Putamen (tissue), 1 donor: ENCODE data around the gene RRAS.

Experiments
- DNase-seq: peaks from one replicate; pipeline ENCODE4 v3.0.0-alpha.2; 2016; ENCODE audit warnings: low spot score

Gene RRAS

DNA sequence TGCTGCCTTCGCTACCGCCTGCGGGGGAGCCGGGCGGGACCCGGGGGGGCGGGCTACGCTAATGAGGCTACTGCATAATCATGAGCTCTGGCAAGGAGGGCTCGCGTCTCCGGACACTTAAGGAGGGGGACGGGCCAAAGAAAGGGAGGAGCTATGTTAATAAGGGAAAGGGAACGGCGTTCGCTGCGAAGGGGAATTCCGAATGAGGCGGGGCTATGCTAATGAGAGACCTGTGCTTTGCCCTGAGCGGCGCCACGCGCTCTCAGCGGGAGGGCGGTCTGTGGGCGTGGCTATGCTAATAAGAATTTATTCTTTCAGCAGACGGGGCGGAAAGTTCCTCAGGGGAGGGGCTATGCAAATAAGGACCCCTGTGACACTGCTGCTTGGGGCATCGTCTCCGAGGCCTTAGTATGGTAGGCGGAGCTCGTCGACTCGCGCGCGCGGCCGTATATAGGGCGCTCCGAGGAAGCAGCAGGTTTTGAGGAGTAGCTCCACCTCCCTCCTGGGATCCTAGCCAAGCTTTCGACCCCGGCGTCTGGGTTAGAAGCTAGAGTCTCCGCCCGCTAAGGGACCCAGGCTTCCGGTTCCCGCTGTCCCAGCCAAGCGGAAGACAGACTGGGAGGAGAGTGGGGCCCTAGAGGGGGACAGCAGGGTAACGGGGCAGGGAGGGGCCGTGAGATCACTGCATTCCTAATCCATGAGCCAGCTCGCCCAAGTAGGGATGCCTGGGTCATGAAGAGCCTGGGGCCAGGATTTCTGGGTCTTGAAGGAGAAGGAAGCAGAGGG, at the start of gene RRAS:
Gene RRAS, minus strand, starts transcription at position 31 of the 786 bp plus-strand sequence. CDS start 45 bp downstream, outside the sequence.
- peak; percentile 99 for DNase-seq

DNA sequence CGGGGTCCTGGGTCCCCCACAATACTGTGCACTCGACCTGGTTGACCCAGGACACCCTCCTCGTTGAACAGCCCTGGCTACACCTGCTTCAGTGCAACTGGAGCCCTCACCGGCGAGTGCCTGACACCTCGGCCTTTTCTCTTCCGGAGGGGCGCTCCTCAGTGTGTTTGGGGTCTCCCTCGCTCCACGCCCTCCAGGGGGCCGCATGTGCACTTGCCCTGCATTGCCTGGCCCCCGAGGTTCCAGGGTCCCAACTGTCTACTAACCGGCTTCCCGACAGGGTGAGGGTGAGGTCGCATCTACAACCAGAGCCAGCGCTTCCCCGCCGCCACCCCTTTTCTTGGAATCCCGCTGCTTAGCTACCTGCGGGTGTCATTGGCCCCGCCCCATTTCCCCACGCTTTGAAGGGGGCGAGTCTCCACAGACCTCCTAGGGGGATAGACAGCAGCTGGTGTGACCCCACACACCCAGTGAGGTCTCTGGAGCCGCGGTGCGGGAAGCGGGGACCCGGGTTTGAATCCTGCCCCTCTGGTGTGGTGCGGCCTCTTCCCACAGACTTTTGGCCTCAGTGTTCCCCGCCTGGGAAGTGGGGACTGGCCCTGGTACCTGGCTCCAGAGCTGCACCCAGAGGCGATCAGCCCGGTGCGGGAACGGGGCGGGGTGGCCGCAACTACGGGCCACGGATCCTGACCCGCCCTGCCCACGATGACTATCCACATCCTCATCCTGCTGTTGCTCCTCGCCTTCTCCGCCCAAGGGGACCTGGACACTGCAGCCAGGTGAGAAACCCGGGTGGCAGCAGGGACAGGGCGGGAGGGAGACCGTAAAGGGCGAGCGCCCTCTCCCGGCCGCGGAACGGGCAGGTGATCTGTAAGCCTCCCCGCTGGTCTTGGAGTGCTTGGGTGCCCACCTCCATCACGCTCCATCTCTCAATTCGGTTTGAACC, 49.5 kb upstream of the RRAS start, which contains the start of gene ADM5:
Gene ADM5, plus strand, starts transcription at position 462 of the 946 bp plus-strand sequence. Its CDS starts 244 bp downstream, at position 706.
- DNase-seq: no peak

DNA sequence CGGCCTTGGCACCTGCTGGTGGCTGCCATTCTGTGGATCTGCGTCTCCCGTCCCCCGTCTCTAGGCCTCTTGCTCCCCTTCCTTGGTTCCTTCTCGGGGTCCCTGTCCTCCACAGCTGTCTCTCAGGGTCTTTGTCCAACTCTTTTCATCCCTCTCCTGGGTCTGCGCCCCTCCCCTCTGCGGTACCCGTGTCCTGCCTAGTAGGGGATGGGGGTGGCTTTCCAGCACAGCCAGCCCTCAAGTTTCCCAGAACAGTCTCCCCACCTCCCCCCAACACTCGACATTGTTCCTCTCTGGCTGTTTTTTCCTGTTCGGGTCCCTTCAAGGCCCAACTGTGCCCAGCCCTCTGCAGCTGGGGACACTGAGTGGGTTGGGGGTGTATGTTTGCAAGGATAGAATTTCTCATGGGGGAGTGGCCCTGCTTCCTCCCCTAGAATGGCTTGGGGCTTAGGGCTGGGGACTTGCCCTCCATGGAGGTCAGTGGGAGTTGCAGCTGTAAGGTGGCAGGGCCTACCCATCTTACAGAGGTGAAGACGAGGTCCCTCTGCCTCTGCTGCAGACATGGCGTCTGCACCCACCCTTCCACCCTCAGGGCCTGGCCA, 48.7 kb upstream of the RRAS start:
- no peak for DNase-seq

DNA sequence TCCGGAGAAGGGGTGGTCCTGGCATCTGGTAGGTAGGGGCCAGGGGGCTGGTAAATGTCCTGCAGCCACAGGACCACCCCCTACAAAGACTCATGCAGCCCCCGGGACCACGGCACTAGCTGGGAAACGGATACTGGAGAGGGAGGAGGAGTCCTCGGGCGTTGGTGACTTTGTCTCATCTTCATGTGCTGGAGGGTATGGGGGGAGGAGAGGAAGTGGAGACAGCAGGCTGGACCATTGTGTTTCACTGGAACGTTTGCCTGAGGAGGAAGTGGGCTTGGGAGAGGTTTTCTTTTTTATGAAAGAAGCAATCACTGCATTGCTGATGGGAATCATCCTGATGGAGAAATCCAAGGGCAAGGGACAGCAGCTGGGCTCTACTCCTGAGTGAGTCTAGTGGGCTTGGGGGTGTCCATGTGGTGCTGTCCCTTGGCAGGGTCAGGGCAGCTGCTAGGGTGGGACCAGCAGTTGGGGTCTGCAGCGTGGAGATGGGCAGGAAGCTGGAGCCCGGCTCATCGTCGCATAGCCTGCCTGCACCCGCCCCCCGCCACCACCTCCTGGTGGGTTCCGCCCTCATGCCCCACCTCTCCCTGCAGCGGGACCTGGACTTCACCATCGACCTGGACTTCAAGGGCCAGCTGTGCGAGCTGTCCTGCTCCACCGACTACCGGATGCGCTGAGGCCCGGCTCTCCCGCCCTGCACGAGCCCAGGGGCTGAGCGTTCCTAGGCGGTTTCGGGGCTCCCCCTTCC, 47.8 kb upstream of the RRAS start:
- DNase-seq: no peak

DNA sequence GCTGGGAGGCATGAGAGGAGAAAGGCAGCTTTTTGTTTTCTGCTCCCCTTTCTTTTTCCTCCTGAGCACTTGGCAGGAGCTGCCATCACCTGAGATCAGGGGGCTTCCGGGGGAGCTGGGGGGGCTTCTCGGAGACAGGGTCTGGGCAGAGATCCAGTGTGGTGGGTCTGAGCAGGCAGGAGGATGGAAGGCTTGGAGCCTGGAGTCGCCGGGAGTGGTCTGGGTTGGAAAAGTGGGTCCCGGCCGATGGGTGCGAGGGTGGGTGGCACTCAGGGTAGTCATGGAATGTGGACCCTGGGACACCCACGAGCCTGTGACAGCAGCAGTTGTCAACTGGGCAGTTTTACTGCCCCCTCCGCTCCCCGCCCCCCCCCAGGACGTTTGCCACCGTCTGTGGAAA, 47.2 kb upstream of the RRAS start:
- no peak for DNase-seq

DNA sequence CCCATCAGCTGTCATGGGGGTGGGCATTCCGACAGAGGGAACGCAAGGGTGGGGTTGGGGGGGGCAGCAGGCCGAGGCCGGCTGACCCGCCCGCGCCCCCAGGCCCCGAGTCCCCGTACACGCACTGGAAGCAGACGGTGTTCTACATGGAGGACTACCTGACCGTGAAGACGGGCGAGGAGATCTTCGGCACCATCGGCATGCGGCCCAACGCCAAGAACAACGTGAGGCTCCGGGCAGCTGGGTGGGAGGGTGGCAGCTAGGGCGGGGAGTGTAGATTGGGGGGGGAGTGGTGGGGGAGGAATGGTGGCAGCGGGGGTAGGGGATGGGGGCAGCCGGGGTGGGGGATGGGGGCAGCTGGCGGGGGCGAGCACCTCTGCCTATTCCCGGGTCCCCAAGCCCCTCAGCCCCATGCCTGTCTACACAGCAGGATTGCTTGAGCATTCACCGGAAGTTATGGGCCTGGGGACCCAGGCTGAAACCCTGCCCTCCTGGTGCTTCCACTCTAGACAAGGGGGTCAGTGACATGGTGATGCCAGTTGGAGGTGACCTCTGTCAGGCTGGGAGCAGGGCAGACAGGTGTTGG, 46.7 kb upstream of the RRAS start:
- DNase-seq: no peak

DNA sequence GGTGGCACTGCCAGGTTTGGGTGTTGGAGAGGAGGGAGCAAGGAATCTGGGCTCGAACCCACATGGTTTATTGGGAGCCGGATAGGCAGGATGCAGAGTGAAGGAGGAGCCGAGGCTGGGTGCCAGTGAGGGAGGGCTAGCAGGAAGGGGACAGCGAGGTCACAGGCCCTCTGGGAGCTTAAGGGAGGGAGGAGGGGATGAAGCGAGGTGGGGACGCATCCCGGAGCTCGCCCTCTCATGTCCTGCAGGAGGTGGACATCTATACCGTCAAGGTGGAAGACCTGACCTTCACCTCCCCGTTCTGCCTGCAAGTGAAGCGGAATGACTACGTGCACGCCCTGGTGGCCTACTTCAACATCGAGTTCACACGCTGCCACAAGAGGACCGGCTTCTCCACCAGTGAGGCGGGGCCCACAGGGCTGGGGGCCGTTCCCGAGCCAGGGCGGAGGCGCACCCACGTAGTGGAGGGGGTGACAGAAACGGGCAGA, 45.9 kb upstream of the RRAS start:
- no peak for DNase-seq

DNA sequence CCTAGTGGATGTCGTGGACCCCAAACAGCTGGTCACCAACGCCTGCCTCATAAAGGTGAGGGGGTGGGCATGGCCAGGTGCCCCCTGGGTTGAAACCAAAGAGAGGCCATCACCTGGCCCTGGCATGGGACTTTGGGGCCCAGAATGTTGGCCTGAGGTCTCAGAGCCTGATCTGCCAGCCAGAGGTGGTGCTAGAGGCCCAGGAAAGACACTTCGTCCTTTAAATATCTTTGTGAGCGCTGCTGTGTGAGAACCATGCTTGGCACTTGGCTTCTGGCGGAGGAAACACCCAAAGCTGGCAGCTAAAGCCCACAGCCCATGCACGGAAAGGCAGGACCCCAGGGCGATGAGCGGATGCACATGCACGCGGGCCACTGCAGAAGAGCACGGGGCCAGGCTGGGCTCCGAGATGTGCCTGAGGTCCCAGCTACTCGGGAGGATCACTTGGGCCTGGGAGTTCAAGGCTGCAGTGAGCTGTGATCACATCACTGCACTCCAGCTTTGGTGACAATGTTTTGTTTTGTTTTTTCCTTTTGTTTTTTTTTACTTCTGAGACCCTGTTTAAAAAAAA, 45.1 kb upstream of the RRAS start:
- no peak for DNase-seq

DNA sequence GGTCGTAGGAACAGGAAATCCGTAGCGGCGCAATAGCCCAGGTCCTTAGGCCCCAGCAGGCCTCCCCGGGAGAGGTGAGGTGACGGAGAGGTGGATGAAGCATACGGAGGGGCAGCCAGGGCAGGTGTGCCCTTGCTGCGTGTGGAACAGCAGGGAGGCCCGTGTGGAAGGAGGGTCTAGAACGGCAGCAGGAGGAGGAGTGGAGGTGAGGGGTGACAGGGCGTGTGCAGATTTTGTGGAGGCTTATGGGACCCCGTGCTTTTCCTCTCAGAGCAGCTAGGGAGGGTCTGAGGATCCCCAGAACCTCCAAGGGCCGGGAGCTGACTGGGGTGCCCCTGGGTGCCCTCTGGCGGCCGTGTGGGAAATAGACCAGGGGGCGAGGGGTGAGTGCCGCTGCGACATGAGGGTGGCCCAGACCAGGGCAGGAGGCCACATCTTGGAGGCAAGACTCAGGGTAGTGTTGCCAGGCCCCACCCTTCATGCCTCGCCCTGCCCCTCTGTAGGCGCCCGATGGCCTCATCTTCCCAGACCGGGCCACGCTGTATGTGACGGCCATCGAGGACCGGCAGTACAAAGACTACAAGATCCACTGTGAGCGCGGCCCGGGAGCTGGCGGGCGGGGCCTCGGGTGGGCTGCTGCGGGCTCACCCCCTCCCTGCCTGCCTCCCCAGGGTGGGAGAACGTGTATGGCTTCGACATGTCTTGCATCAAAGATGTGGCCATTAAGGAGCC, 44.5 kb upstream of the RRAS start:
- no peak for DNase-seq

DNA sequence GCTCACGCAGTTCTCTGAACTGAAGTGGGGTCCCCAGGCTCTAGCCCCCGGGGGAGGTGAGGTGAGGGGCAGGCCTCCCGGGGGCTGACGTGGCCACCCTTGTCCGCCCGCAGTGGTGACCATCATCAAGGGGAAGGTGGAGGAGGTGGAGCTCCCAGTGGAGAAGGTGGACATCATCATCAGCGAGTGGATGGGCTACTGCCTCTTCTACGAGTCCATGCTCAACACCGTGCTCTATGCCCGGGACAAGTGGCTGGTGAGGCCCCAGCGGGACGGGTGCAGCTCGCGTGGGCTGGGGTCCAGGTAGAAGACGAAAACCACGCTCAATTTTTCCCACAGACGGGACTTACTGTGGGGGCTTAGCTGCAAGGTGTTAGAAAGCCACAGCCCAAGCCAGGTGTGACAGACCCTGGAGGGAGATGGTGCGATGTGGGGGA, 43.9 kb upstream of the RRAS start:
- DNase-seq: no peak

DNA sequence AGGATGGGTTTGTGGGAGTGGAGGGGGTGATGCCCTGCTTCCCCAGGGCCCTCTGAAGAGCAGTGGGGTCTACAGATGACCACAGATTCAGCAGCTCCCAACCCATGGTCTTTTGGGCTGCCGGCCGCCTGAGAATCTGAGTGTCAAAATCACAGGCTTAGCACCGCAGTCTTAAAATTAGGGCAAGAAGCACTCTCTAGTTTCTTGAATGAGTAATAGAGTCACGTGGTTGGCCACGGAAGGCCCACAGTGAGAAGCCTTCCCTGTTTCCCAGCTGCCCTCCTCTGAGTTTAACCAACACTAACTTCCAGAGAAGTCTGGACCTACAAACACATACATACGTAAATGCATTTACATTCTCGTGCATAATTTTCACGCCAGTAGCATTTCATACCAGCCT, 42.3 kb upstream of the RRAS start:
- no peak for DNase-seq

DNA sequence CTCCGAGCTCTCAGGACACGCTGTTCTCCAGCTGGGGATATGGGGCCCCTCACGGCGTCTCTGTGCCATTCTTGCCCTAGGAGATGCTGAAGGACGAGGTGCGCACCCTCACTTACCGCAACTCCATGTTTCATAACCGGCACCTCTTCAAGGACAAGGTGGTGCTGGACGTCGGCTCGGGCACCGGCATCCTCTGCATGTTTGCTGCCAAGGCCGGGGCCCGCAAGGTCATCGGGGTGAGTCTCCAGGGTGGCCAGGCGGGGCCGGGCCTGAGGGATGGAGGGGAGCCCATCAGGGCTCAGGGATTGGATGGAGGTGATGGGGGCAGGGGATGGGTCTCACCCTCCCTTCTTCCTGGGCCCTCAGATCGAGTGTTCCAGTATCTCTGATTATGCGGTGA, 41.9 kb upstream of the RRAS start:
- DNase-seq: no peak

DNA sequence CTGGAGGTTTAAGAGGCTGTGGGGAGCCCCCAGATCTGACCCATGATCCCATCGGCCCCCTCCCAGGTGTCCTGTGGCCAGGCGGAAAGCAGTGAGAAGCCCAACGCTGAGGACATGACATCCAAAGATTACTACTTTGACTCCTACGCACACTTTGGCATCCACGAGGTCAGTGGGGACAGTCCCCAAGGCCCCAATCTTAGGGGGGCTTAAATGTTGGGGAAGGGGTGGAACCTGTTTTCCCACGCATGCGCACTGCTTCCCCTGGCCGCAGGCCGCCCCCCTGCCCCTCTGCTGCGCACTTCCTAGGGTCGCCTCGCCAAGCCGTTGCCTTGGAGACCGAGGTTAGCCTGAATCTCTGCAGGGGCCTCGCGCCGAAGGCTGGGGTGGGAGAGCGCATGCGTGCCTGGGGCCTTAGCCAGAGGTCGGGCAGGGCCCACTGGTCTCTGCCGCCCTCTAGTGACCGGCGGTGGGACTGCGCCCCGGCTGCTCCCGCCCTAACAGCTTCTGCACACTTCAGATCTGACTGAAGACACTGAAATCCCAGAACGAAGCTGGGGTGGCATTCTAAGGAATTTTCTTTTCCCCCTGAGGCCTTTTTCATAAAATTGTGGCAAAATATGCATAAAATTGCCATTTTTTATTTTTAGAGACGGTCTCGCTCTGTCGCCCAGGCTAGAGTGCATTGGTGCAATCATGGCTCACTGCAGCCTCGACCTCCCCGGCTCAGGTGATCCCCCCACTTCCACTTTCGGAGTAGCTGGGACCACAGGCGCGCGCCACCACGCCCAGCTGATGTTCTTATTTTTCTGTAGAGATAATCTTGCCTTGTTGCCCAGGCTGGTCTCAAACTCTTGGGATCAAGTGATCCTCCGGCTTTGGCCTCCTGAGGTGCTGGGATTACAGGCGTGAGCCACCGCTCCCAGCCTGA, 40.7 kb upstream of the RRAS start:
- peak; percentile 83 for DNase-seq

DNA sequence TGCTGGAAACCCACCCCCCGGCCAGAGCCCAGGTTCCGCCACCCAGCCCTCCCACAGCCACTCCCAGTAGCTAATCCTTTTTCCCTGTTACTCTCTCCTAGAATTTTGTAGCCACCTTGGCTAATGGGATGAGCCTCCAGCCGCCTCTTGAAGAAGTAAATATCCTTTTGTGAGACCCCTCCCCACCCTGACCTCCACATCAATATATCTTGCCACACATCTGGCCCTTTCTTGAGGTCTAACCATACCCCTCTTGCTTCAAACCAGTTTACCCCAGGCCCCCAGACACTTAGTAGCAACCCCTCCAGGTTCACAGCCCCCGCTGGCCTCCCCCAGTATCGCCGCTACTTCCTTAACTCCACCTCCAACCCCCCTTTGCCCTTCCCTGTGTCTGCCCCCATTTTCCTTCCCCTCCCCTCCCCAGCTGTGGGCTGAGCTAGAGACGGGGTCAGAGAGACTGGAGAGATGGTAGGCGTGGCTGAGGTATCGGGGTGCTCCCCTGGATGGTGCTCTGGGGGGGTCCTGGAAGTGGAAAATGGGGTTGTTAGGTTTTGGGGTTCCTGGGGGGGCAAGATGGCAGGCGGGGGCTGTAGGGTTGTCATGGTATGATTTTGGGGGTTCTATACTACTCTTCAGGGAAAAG, 39.9 kb upstream of the RRAS start:
- no peak for DNase-seq

DNA sequence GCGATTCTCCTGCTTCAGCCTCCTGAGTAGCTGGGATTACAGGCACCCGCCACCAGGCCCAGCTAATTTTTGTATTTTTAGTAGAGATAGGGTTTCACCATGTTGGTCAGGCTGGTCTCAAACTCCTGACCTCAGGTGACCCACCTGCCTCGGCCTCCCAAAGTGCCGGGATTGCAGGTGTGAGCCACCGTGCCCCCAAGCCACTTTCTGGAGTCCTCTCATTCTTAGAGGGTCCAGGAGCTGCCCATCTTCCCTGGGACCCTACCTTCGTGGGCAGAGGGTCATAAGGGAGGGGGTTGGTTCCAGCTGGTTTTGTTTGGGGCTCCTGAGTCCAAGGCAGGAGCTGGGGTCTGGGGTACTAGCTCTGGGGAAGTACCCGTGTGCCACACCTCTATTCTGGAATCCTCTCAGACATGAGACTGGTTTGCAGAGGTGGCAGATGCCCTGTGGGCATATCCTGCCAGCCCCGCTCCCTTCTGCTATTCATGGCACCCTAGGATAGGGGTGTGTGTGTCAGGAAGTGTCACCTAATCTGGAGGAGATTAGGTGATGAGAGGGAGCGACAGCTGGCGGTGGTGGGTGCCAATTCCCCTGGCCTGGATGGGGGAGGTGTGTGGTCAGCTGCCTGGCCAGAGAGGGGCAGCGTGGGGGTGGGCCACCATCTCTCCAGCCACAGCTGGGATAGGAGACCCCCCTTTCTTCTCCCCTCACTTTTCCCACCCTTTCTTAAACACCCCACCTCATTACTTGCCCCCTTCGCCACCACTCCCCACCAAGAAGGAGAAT, 39.2 kb upstream of the RRAS start:
- no peak for DNase-seq

DNA sequence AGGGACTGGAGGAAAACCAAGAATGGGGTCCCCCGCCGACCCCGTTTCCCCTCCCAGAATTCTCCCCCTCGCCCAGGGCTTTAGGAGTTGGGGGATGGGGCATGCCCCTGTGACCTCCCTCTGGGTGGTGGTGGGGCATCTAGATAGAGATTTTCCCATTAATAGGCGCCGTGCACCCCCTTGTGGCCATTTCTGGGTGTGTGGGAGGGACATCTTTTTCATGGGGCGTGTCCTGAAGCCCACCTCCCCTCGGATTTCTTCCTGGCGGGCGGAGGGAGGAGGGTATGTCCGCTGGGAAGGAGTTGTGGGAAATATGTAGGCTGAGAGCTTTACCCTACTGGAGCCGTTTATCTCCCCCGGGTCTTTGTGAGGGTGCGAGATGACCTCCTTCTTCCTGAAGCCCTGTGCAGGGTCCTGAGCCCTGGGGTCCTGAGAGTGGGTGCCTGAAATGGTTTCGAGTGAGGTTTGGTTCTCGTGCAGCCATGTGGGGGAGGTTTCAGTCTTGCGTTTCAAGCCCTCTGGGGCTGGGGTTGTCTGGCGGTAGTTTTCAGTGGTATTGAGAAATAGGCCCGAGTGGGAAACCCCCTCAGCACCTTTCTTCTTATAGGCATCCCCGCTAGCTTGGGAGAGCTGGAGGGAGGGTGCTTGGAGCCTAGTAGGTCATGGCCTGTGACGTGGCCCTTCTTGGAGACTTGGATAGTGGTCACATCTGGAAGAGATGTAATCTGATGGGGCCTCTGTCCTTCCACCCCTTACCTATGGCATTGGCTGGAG, 38.1 kb upstream of the RRAS start:
- no peak for DNase-seq
